ENCODE data around the gene ZNF619.
A peak's percentile ranks its signal among the peaks of the same experiment; 100 is the strongest.
"Not testable (repeated sequence)": the region's sequence is repeated elsewhere in the genome, so short reads cannot be mapped to it uniquely, and the experiment has no call there.

ZNF619 gene

GRCh38 chr3:40455328-40455727, 21.6 kb upstream of the ZNF619 start:
- no peak overlapping the region for H3K4me3 ChIP-seq (ENCODE audit: low read length)
- H2AK5ac ChIP-seq (ENCODE audit: low read length) = no peak overlapping the region
- H3K36me3 ChIP-seq (ENCODE audit: control insufficient read depth, insufficient read depth, low read length) = peaks cover 6% of the 10 kb centered on the region
- no CpG with 5 or more reads among the region's 4 CpGs for WGBS (ENCODE audit: extremely low coverage, insufficient coverage, low lambda C conversion rate)
- H3K9ac ChIP-seq (ENCODE audit: low read length) = no peak overlapping the region
- no peak overlapping the region for H2BK5ac ChIP-seq (ENCODE audit: low read length)
- no peaks in the 10 kb centered on the region for H3K27me3 ChIP-seq (ENCODE audit: insufficient read depth, low read length, poor library complexity)
- no peak overlapping the region for H3K4ac ChIP-seq (ENCODE audit: low read depth, low read length)
- DNase-seq = no peak
- H3K4me1 ChIP-seq (ENCODE audit: control insufficient read depth, low read depth, low read length) = no peaks in the 10 kb centered on the region
- no peak overlapping the region for H3K56ac ChIP-seq (ENCODE audit: low read length)
- peaks cover 4% of the 10 kb centered on the region for H3K79me1 ChIP-seq (ENCODE audit: low read length)
- H3K4me2 ChIP-seq (ENCODE audit: low read length) = no peak overlapping the region
- H4K5ac ChIP-seq (ENCODE audit: low read length) = no peak overlapping the region
- no peak overlapping the region for H2BK15ac ChIP-seq (replicated peaks; ENCODE audit: low read depth)
- H2BK120ac ChIP-seq (ENCODE audit: low read depth, low read length) = no peak overlapping the region
- no peak overlapping the region for H3K23ac ChIP-seq (ENCODE audit: low read length)
- no peak overlapping the region for H3K18ac ChIP-seq (ENCODE audit: low read length)
- H3K79me2 ChIP-seq (ENCODE audit: control insufficient read depth, insufficient read depth, low read length) = peaks cover 22% of the 10 kb centered on the region
- no peak overlapping the region for H4K8ac ChIP-seq (ENCODE audit: low read depth, low read length)
- H3K27ac ChIP-seq (ENCODE audit: low read depth, low read length) = no peak overlapping the region

GRCh38 chr3:40456279-40456939, 20.5 kb upstream of the ZNF619 start:
- no peak overlapping the region for H2BK120ac ChIP-seq (ENCODE audit: low read depth, low read length)
- peak overlapping the region; percentile 81 for H3K4me3 ChIP-seq (ENCODE audit: low read length)
- H3K4ac ChIP-seq (ENCODE audit: low read depth, low read length) = no peak overlapping the region
- no peak overlapping the region for H2BK15ac ChIP-seq (replicated peaks; ENCODE audit: low read depth)
- H3K4me1 ChIP-seq (ENCODE audit: control insufficient read depth, low read depth, low read length) = no peaks in the 10 kb centered on the region
- no peak overlapping the region for H2BK5ac ChIP-seq (ENCODE audit: low read length)
- no peaks in the 10 kb centered on the region for H3K27me3 ChIP-seq (ENCODE audit: insufficient read depth, low read length, poor library complexity)
- H3K56ac ChIP-seq (ENCODE audit: low read length) = peak overlapping the region; percentile 81
- H3K4me2 ChIP-seq (ENCODE audit: low read length) = peak overlapping the region; percentile 22
- WGBS (ENCODE audit: extremely low coverage, insufficient coverage, low lambda C conversion rate) = no CpG with 5 or more reads among the region's 29 CpGs
- no peak overlapping the region for H2AK5ac ChIP-seq (ENCODE audit: low read length)
- no peak overlapping the region for H3K23ac ChIP-seq (ENCODE audit: low read length)
- H4K8ac ChIP-seq (ENCODE audit: low read depth, low read length) = no peak overlapping the region
- no peak for DNase-seq
- peaks cover 23% of the 10 kb centered on the region for H3K79me2 ChIP-seq (ENCODE audit: control insufficient read depth, insufficient read depth, low read length)
- H3K36me3 ChIP-seq (ENCODE audit: control insufficient read depth, insufficient read depth, low read length) = peaks cover 8% of the 10 kb centered on the region
- H3K18ac ChIP-seq (ENCODE audit: low read length) = no peak overlapping the region
- H3K9ac ChIP-seq (ENCODE audit: low read length) = peak overlapping the region; percentile 86
- H3K79me1 ChIP-seq (ENCODE audit: low read length) = peaks cover 4% of the 10 kb centered on the region
- no peak overlapping the region for H3K27ac ChIP-seq (ENCODE audit: low read depth, low read length)
- no peak overlapping the region for H4K5ac ChIP-seq (ENCODE audit: low read length)

GRCh38 chr3:40456940-40457823, 19.7 kb upstream of the ZNF619 start, which contains the start of gene RPL14:
TSS of gene RPL14 (plus strand) at chr3:40457339. CDS start at chr3:40457472, 133 bp downstream.
- Histone ChIP-seq H3K36me3 (ENCODE audit: control insufficient read depth, insufficient read depth, low read length) (peaks cover 8% of the 10 kb centered on the region), H3K79me2 (ENCODE audit: control insufficient read depth, insufficient read depth, low read length) (peaks cover 23% of the 10 kb centered on the region), H2AK5ac (ENCODE audit: low read length) (no peak within 1 kb of the TSS), H2BK15ac (replicated peaks; ENCODE audit: low read depth) (no peak within 1 kb of the TSS), H3K4me1 (ENCODE audit: control insufficient read depth, low read depth, low read length) (no peaks in the 10 kb centered on the region), H3K9ac (ENCODE audit: low read length) (peak within 1 kb of the TSS; percentile 97), H3K4ac (ENCODE audit: low read depth, low read length) (peak within 1 kb of the TSS; percentile 82), H3K18ac (ENCODE audit: low read length) (peak within 1 kb of the TSS; percentile 88), H3K4me2 (ENCODE audit: low read length) (peak within 1 kb of the TSS; percentile 59), H4K5ac (ENCODE audit: low read length) (peak within 1 kb of the TSS; percentile 61), H3K27ac (ENCODE audit: low read depth, low read length) (no peak within 1 kb of the TSS), H2BK120ac (ENCODE audit: low read depth, low read length) (no peak within 1 kb of the TSS), H4K8ac (ENCODE audit: low read depth, low read length) (peak within 1 kb of the TSS; percentile 94), H2BK5ac (ENCODE audit: low read length) (peak within 1 kb of the TSS; percentile 14), H3K23ac (ENCODE audit: low read length) (peak within 1 kb of the TSS; percentile 82), H3K4me3 (ENCODE audit: low read length) (peak within 1 kb of the TSS; percentile 94), H3K79me1 (ENCODE audit: low read length) (peaks cover 4% of the 10 kb centered on the region), H3K56ac (ENCODE audit: low read length) (peak within 1 kb of the TSS; percentile 99), H3K27me3 (ENCODE audit: insufficient read depth, low read length, poor library complexity) (no peaks in the 10 kb centered on the region)
- no CpG with 5 or more reads among the region's 79 CpGs for WGBS (ENCODE audit: extremely low coverage, insufficient coverage, low lambda C conversion rate)
- DNase-seq = peak; percentile 97

GRCh38 chr3:40458473-40458872, 18.4 kb upstream of the ZNF619 start:
- H3K9ac ChIP-seq (ENCODE audit: low read length) = peak overlapping the region; percentile 97
- no peak overlapping the region for H3K4ac ChIP-seq (ENCODE audit: low read depth, low read length)
- no peak overlapping the region for H2AK5ac ChIP-seq (ENCODE audit: low read length)
- H3K27me3 ChIP-seq (ENCODE audit: insufficient read depth, low read length, poor library complexity) = no peaks in the 10 kb centered on the region
- peaks cover 23% of the 10 kb centered on the region for H3K79me2 ChIP-seq (ENCODE audit: control insufficient read depth, insufficient read depth, low read length)
- no peak overlapping the region for H4K5ac ChIP-seq (ENCODE audit: low read length)
- no peak overlapping the region for H3K27ac ChIP-seq (ENCODE audit: low read depth, low read length)
- peak overlapping the region; percentile 94 for H3K4me3 ChIP-seq (ENCODE audit: low read length)
- peak overlapping the region; percentile 59 for H3K4me2 ChIP-seq (ENCODE audit: low read length)
- no peak overlapping the region for H3K18ac ChIP-seq (ENCODE audit: low read length)
- H3K36me3 ChIP-seq (ENCODE audit: control insufficient read depth, insufficient read depth, low read length) = peaks cover 8% of the 10 kb centered on the region
- H3K4me1 ChIP-seq (ENCODE audit: control insufficient read depth, low read depth, low read length) = no peaks in the 10 kb centered on the region
- no peak overlapping the region for H2BK120ac ChIP-seq (ENCODE audit: low read depth, low read length)
- H3K23ac ChIP-seq (ENCODE audit: low read length) = no peak overlapping the region
- no peak overlapping the region for H4K8ac ChIP-seq (ENCODE audit: low read depth, low read length)
- H2BK5ac ChIP-seq (ENCODE audit: low read length) = no peak overlapping the region
- WGBS (ENCODE audit: extremely low coverage, insufficient coverage, low lambda C conversion rate) = no CpG with 5 or more reads among the region's 4 CpGs
- DNase-seq = no peak
- H2BK15ac ChIP-seq (replicated peaks; ENCODE audit: low read depth) = no peak overlapping the region
- H3K56ac ChIP-seq (ENCODE audit: low read length) = peak overlapping the region; percentile 54
- peaks cover 4% of the 10 kb centered on the region for H3K79me1 ChIP-seq (ENCODE audit: low read length)

GRCh38 chr3:40460481-40460880, 16.4 kb upstream of the ZNF619 start:
- not testable (repeated sequence) for H3K4me3 ChIP-seq (ENCODE audit: low read length); H4K5ac ChIP-seq (ENCODE audit: low read length); H3K27me3 ChIP-seq (ENCODE audit: insufficient read depth, low read length, poor library complexity); H3K4ac ChIP-seq (ENCODE audit: low read depth, low read length); DNase-seq; H2BK120ac ChIP-seq (ENCODE audit: low read depth, low read length); H3K79me1 ChIP-seq (ENCODE audit: low read length); H2BK5ac ChIP-seq (ENCODE audit: low read length); H3K4me2 ChIP-seq (ENCODE audit: low read length); H3K4me1 ChIP-seq (ENCODE audit: control insufficient read depth, low read depth, low read length); H3K27ac ChIP-seq (ENCODE audit: low read depth, low read length); H2AK5ac ChIP-seq (ENCODE audit: low read length); H3K36me3 ChIP-seq (ENCODE audit: control insufficient read depth, insufficient read depth, low read length); H2BK15ac ChIP-seq (replicated peaks; ENCODE audit: low read depth); H3K9ac ChIP-seq (ENCODE audit: low read length); H3K56ac ChIP-seq (ENCODE audit: low read length); H3K23ac ChIP-seq (ENCODE audit: low read length); H4K8ac ChIP-seq (ENCODE audit: low read depth, low read length); H3K18ac ChIP-seq (ENCODE audit: low read length)
- peaks cover 23% of the 10 kb centered on the region for H3K79me2 ChIP-seq (ENCODE audit: control insufficient read depth, insufficient read depth, low read length)
- no CpG with 5 or more reads among the region's 6 CpGs for WGBS (ENCODE audit: extremely low coverage, insufficient coverage, low lambda C conversion rate)
